T-helper 22 cell (primary cell): ENCODE data around the gene EIF4E2.

Experiments used
- DNase-seq: peaks from one replicate; pipeline ENCODE4 v3.0.0-alpha.2; 2020; ENCODE audit warnings: low read depth

EIF4E2 gene

GRCh38 chr2:232550354-232551249 is at the start of gene EIF4E2, which contains the start of gene TIGD1:
EIF4E2 (plus strand) TSS chr2:232550689; CDS start chr2:232550725, 36 bp downstream.
TIGD1 (minus strand) TSS chr2:232550557; CDS start chr2:232549882, 675 bp downstream.
- DNase-seq, result peak; percentile 83

- no peak for DNase-seq
Observed at GRCh38 chr2:232501331-232501771, 49.1 kb upstream of the EIF4E2 start.

- no peak for DNase-seq
Observed at GRCh38 chr2:232501794-232502390, 48.6 kb upstream of the EIF4E2 start.

GRCh38 chr2:232502511-232502910 is 48.0 kb upstream of the EIF4E2 start:
- DNase-seq, result no peak

- peak; percentile 44 for DNase-seq
Observed at GRCh38 chr2:232502911-232503808, 47.3 kb upstream of the EIF4E2 start.

GRCh38 chr2:232503809-232504323 is 46.6 kb upstream of the EIF4E2 start:
- no peak for DNase-seq

- no peak for DNase-seq
Observed at GRCh38 chr2:232504438-232504837, 46.1 kb upstream of the EIF4E2 start.

- no peak for DNase-seq
Observed at GRCh38 chr2:232505856-232506255, 44.6 kb upstream of the EIF4E2 start.

GRCh38 chr2:232506709-232507108 is 43.8 kb upstream of the EIF4E2 start:
- DNase-seq, result no peak

- DNase-seq, result no peak
Observed at GRCh38 chr2:232508251-232508650, 42.2 kb upstream of the EIF4E2 start.

GRCh38 chr2:232511336-232511890 is 39.1 kb upstream of the EIF4E2 start:
- no peak for DNase-seq

- DNase-seq, result no peak
Observed at GRCh38 chr2:232512602-232513001, 37.9 kb upstream of the EIF4E2 start.

GRCh38 chr2:232513353-232513752 is 37.1 kb upstream of the EIF4E2 start:
- no peak for DNase-seq

GRCh38 chr2:232515639-232516038 is 34.9 kb upstream of the EIF4E2 start:
- no peak for DNase-seq

GRCh38 chr2:232516551-232516950 is 33.9 kb upstream of the EIF4E2 start:
- DNase-seq, result no peak

GRCh38 chr2:232518844-232519243 is 31.6 kb upstream of the EIF4E2 start:
- DNase-seq, result no peak

GRCh38 chr2:232519581-232520438 is 30.7 kb upstream of the EIF4E2 start, which contains the start of gene PRSS56:
PRSS56 (plus strand) TSS chr2:232520388; CDS start chr2:232520599, 211 bp downstream.
- DNase-seq, result no peak

- DNase-seq, result no peak
Observed at GRCh38 chr2:232520489-232520888, 30.0 kb upstream of the EIF4E2 start.

- DNase-seq, result no peak
Observed at GRCh38 chr2:232521098-232521497, 29.4 kb upstream of the EIF4E2 start.

GRCh38 chr2:232521959-232522622 is 28.4 kb upstream of the EIF4E2 start:
- peak; percentile 23 for DNase-seq
